HT-29 (cell line): ENCODE data around the gene KLRC2. TPM values are rescaled to one million over a fixed set of nuclear protein-coding genes. Genes with fewer than 3 reads are reported as not detected.
A peak's percentile ranks its signal among the peaks of the same experiment; 100 is the strongest.
"Not testable (repeated sequence)": the region's sequence is repeated elsewhere in the genome, so short reads cannot be mapped to it uniquely, and the experiment has no call there.

Experiments
- DNase-seq: peaks from one replicate; pipeline ENCODE4 v3.0.0-alpha.2; 2015; ENCODE audit warnings: low spot score
- total RNA-seq: library from RNA; depleted of rRNA; stranded (reverse); fragments of >200 nt; shearing (Covaris generic); gene quantifications from 2 replicates; pipeline ENCODE4 v1.2.3, GENCODE V29; 2014

KLRC2 gene
- total RNA-seq, 1 experiment from 2014 or later = 2.7 TPM

DNA sequence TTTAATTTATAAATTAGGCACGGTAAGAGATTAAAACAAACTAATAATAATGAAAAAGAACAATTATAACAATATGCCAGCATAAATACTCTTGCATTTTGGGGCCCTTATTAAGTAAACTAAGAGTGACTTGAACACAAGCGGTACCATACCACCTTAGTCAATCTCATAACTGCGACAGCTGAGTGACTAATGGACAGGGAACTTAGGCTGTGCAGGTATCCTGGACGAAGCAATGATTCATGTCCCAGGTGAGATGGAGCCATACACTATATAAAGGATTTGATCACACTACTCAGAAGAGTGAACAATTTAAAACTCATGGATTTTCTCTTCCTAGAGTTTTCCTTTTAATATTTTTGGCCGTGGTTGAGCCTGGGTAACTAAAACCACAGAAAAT lies 30.5 kb downstream of the KLRC2 start:
- no peak for DNase-seq

DNA sequence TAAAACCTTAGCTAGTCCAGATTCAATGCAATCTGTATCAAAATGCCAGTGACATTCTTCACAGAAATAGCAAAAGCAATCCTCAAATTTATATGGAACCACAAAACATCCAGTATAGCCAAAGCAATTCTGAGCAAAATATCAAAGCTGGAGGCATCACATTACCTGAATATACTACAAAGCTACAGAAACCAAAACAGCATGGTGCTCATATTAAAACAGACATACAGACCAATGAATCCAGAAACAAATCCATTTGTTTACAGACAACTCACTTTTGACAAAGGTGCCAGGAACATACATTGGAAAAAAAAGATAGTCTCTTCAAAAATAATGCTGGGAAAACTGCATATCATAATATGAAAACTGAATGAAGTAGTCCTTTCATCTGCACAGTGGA lies 31.0 kb downstream of the KLRC2 start:
- DNase-seq = no peak

DNA sequence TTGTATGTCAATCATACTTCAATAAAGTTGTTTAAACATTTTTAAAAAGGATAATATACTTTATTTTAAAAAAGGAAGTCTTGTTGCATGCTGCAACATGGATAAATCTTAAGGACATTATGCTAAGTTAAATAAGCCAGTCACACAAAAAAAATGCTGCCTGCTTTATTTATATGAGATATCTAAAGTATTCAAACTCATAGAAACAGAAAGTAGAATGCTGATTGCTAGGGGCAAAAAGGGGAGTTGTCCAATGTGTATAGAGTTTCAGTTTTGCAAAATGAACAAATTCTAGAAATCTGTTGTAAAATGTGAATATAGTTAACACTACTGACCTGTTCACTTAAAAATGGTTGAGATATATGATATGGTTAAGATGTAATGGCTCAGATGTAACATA lies 35.0 kb downstream of the KLRC2 start:
- DNase-seq = no peak

DNA sequence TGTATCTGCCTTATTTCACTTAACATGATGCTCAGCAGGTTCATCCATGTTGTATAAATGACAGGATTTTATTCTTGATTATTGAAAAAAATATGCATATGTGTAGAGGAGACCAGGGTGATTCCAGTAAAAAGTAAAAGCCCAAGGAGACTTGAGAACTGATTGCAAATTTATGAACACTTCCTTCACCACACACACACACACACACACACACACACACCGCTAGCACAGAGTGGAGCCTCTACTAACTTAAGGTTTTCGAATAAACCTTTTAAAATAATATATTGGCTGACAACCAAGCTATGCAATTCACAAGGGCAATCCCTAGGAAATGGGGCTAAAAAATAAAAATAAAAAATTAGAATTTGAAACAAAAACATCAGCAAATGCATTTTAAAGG lies 37.6 kb downstream of the KLRC2 start:
- DNase-seq = no peak

DNA sequence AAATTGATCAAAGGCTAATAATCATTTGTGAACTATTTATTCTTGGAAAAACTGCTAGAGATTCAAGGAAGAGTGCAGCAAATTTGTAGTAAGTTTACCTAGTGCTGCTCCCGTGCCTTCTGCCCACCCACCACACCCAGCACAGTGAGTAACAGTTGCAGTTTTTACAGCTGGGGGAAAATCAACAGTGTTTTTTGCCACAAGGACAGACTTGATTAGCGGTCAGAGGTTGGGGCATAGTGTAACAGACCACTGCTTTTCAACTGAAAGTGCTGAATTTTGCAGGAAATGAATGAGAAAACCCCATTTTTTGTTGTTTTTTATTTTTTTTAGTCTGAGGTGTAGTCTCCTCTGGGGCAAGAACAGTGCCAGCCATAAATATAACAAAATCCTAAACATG lies 38.5 kb downstream of the KLRC2 start:
- peak; percentile 35 for DNase-seq

DNA sequence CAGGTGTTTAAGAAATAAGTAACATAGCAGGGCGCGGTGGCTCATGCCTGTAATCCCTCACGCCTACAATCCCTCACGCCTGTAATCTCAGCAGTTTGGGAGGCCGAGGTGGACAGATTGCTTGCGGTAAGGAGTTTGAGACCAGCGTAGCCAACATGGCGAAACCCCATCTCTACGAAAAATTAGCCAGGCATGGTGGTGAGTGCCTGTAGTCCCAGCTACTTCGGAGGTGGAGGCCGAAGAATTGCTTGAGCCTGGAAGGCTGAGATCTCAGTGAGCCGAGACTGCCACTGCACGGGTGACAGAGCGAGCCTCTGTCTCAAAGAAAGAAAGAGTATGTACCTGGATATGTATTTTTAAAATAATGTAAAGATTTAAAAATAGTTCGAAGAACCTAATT lies 39.6 kb downstream of the KLRC2 start:
- DNase-seq = not testable (repeated sequence)

DNA sequence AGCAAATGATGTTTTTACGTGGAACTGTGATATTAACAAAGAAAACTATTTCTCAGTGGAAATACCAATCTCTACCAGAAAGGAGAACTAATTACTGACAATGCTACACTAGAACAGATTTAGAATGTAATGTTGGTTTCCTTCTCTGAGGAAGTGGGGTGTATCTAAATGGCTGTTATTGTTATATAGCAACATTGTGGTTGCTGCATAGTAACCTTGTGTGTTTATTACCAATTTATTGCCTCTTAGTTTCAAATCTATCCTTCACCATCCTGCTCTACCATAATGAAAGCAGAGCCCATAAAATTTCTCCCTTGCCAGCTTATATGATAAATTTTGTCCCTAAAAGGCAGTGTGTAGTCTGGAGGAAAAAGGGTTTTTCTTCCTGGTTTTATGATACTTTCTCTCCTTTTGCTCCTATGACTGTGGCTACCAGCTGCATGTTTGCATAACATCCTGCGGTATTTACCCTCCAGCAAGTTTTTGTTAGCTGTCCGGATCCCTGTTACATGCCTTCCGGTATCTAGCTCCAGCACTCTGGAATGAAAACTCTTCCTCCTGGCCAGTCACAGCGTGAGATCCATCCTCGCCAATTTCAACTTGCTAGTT lies 40.3 kb downstream of the KLRC2 start:
- peak; percentile 85 for DNase-seq

DNA sequence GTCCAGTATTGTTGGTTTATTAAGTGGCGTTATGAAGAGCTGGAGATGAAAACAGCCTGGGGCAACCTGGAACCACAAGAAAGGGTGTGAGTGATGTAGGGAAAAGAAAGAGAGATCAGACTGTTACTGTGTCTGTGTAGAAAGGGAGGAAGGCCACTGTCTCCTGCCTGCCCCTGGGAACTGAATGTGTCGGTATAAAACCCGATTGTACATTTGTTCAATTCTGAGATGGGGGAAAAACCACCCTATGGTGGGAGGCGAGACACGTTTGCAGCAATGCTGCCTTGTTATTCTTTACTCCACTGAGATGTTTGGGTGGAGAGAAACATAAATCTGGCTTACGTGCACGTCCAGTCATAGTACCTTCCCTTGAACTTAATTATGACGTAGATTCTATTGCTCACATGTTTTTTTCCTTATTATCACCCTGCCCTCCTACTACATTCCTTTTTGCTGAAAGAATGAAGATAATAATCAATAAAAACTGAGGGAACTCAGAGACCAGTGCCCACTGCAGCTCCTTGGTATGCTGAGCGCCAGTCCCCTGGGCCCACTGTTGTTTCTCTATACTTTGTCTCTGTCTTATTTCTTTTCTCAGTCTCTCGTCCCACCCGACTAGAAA lies 41.2 kb downstream of the KLRC2 start:
- not testable (repeated sequence) for DNase-seq

DNA sequence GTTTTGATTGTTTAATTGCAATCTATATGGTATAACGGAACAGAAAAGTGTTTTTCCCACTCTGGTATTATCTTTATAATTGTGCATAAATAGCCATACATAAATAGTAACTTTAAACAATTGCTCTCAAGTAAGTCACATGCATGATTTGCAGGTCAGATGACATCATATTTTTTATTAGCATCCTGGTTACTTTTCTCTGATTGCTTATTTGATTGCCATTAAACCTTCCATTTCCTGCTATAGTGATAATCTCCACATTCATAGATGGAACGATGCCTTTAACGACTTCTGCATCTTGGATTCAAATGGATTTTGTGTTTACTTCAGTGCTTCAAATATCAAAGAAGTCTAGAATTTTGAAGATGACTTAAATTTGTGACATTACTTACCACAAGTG lies 42.5 kb downstream of the KLRC2 start:
- no peak for DNase-seq

DNA sequence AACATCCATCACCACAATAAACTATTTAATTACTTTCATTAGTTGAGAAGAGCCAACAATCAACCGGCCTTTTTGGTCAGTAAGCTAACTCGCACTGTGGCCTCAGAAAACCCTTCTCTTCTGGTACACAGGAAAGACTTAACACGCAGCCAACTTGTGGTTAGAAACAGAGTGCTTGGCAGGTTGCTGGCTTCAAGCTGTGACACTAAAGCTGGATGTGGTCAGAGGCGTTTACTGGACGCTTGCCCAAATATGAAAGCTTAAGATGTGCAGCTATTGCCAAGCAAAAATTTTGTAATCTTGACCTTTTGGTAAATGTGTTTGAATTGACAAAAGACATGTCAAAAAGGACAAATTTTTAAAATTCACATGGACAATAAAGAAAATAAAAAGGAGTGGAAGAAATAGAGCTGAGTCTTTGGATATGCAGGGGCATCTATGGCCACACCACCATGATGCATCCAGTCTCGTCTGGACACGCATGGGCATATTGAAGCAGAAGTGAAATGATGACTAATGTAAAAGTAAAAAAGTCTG lies 43.3 kb downstream of the KLRC2 start:
- DNase-seq = peak; percentile 77

DNA sequence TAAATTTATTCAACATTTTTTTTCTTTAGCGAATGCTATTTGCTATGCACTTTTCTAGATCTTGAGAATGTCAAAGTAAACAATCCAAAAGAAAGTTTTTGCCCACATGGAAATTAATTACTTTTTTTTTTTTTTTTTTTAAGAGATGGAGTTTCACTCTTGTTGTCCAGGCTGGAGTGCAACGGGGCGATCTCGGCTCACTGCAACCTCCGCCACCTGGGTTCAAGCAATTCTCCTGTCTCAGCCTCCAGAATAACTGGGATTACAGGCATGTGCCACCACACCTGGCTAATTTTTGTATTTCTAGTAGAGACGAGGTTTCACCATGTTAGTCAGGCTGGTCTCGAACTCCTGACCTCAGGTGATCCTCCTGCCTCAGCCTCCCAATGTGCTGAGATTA lies 44.8 kb downstream of the KLRC2 start:
- DNase-seq = not testable (repeated sequence)

DNA sequence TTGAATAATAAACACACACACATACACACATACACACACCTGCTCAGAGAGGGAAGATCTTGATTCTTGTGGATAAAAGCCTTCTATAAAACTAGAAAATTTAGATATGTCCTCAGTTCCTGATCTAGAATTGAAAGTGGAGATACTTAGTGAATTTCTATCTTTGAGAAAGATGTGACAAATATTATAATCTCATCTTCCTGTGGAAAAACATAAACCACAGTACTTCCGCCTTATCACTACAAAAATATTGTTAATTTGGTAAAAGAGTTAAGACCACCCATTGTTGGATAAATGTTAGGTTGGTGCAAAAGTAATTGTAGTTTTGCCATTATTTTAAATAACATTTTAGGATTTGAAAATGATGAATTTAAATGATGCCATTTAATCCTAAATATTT lies 45.9 kb downstream of the KLRC2 start, which contains the start of gene KLRK1:
Gene KLRK1 (minus strand): TSS at position 138 of the 400 bp plus-strand sequence. CDS start 1,231 bp downstream, outside the sequence.
- DNase-seq = no peak

DNA sequence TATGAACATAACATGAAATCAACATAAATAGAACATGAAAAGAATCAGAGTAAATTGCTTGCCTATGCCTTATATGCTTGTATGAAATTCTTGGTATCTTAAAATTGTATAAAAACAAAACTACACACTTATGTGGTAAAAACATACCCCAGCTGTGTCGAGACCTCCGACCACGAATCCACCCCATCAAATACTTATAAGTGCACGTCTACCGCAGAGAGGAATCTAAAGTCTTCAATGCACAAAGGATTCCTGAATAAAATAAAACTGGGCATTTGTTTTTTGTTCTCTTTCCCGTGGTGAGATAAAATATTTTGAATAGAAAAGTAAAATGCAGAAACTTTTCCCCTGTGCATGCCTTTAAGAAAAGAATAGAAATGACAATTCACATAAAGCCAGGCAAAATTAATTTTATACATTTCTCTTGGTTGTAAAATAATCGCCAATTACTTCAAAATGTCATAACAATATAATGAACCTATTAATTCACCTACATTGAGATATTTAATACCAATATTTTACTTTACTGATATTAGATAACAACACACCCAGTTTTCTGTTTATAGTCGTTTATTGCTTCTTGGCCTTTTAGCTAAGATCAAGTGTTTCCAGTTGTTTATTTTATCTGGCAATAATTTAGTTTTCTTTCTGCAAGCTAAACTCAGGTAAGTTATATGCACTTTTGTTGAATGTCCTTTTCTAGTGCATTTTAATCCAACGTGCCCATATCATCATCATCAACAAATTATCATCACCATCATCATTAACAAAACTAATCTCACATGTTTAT lies 47.0 kb downstream of the KLRC2 start:
- no peak for DNase-seq

DNA sequence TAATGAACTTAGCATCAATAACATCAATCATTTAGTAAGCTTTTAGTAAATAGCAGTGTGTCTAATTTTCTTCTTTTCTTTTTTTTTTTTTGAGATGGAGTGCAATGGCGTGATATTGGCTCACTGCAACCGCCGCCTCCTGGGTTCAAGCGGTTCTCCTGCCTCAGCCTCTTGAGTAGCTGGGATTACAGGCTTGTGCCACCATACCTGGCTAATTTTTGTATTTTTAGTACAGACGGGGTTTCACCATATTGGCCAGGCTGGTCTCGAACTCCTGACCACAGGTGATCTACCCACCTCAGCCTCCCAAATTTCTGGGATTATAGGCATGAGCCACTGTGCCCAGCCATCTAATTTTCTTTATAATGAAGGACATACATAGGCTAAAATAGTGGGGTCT lies 48.3 kb downstream of the KLRC2 start:
- not testable (repeated sequence) for DNase-seq

DNA sequence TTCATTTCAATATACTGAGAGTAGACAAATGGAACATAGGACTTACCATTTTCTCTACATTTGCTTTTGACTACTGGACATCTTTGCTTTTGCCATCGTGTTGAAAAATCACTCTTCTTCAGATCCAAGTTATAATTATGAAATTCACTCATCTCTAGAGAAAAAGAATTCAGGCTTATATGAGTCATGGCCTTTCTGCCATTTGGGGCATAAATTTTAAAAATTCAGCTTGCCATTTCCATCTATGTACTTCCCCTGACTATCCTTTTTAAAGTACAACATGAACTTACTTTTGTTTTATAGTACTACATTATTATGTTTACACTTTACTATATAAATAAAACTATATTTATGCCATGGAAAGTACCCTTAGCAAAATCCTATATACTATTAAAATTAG lies 49.0 kb downstream of the KLRC2 start:
- no peak for DNase-seq

DNA sequence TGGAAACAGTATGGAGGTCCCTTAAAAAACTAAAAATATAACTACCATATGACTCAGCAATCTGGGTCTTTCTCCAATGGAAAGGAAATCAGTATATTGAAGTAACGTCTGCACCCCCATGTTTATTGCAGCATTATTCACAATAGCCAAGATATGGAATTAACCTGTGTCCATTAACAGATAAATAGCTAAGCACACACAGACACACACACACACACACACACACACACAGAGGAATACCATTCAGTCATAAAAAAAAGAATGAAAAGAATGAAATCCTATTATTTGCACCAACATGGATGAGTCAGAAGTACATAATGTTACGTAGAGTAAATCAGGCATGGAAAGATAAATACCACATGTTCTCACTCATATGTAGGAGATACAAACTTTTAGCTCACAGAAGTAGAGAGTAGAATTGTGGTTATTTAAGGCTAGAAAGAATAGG lies 50.6 kb downstream of the KLRC2 start:
- peak; percentile 25 for DNase-seq

DNA sequence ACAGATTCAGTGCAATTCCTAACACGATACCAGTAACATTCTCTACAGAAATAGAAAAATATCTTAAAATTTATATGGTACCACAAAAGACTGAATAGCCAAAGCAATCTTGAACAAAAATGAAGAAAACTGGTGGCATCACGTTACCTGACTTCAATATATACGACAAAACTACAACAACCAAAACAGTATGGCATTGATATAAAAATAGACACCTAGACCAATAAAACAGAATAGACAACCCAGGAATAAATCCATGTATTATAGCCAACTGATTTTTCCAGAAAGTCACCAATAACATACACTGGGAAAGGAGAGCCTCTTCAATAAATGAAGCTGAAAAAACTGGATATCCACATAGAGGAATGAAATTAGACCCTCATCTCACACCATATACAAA lies 51.6 kb downstream of the KLRC2 start:
- DNase-seq = no peak

DNA sequence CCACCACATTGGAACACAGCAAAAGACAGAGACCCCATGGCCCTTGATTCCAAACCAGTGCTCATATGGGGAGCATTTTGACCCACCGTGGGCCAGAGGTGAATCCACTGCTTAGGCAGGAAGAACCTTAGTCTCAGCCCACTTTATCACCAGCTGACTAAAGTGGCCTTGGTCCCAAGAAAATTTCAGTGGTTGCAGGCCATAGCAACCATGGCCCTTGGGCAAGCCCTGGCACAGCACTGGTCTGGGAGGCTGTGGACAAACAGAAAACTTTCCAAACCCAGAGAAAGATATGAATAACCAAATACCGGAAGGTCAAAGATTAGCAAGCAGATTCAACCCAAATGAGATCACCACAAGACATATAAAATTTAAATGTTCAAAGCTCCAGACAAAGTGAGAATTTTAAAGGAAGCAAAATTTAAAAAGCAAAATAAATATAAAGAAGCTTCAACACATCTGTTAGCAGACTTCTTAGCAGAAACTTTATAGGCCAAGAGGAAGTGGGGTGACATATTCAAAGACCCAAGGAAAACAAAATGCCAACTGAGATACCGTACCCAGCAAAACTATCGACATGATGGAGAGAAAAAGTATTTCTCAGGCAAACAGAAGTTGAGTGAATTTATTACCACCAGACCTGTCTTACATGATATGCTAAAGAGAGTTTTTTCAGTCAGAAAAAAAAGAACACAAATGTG lies 53.7 kb downstream of the KLRC2 start:
- DNase-seq = no peak
